AG04450 (cell line): Measurements from ENCODE around the gene NBPF19. TPM values are rescaled to one million over a fixed set of nuclear protein-coding genes. Genes with fewer than 3 reads are reported as not detected.
A peak's percentile ranks its signal among the peaks of the same experiment; 100 is the strongest.
"Not testable (repeated sequence)": the region's sequence is repeated elsewhere in the genome, so short reads cannot be mapped to it uniquely, and the experiment has no call there.

ENCODE experiments used
- CTCF ChIA-PET: fragments of 300-600, 350-600 bp; formaldehyde crosslinking; extraction: SDS; loops from one replicate; lab custom pipeline; 2022; ENCODE audit warnings: antibody characterized with exemption, inconsistent platforms; lab: Charles Lee
- POLR2A ChIA-PET: fragments of 350-600 bp; formaldehyde crosslinking; extraction: SDS; loops from one replicate; lab custom pipeline; 2021; ENCODE audit warnings: antibody characterized with exemption, inconsistent platforms; lab: Yijun Ruan, JAX
- DNase-seq: peaks from one replicate; pipeline ENCODE4 v3.0.0-alpha.2; 2011; ENCODE audit warnings: low read depth, low spot score
- H3K27ac ChIP-seq: one replicate; pipeline ENCODE4 v1.5.1; 2012; ENCODE audit warnings: low read depth, low read length, control low read depth
- H3K27me3 ChIP-seq: one replicate; pipeline ENCODE4 v1.6.0; 2012; ENCODE audit warnings: low read length; ENCODE audit not compliant: control insufficient read depth, insufficient read depth
- H3K4me3 ChIP-seq: 2 replicates; pipeline ENCODE4 v1.5.1; 2011; ENCODE audit warnings: mild to moderate bottlenecking, low read depth, low read length, control low read depth
- H3K9me3 ChIP-seq: 2 replicates; pipeline ENCODE4 v1.5.1; 2012; ENCODE audit warnings: low read length; ENCODE audit not compliant: control insufficient read depth, insufficient read depth
- polyA minus RNA-seq: library from RNA; depleted of rRNA, polyadenylated mRNA; stranded (reverse); fragments of >200 nt; gene quantifications from 2 replicates; pipeline ENCODE4 v1.2.3, GENCODE V29; 2011; rRNA and poly(A)+ RNA removed
- polyA plus RNA-seq: library from polyadenylated mRNA; depleted of rRNA; stranded (reverse); fragments of >200 nt; gene quantifications from 2 replicates; pipeline ENCODE4 v1.2.3, GENCODE V29; 2011; rRNA removed

Gene NBPF19, protein sequence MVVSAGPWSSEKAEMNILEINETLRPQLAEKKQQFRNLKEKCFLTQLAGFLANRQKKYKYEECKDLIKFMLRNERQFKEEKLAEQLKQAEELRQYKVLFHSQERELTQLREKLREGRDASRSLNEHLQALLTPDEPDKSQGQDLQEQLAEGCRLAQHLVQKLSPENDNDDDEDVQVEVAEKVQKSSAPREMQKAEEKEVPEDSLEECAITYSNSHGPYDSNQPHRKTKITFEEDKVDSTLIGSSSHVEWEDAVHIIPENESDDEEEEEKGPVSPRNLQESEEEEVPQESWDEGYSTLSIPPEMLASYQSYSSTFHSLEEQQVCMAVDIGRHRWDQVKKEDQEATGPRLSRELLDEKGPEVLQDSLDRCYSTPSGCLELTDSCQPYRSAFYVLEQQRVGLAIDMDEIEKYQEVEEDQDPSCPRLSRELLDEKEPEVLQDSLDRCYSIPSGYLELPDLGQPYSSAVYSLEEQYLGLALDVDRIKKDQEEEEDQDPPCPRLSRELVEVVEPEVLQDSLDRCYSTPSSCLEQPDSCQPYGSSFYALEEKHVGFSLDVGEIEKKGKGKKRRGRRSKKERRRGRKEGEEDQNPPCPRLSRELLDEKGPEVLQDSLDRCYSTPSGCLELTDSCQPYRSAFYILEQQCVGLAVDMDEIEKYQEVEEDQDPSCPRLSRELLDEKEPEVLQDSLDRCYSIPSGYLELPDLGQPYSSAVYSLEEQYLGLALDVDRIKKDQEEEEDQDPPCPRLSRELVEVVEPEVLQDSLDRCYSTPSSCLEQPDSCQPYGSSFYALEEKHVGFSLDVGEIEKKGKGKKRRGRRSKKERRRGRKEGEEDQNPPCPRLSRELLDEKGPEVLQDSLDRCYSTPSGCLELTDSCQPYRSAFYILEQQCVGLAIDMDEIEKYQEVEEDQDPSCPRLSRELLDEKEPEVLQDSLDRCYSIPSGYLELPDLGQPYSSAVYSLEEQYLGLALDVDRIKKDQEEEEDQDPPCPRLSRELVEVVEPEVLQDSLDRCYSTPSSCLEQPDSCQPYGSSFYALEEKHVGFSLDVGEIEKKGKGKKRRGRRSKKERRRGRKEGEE (N-terminal part only)
- polyA plus RNA-seq (11.4 and 12.7 TPM in 2 replicates), polyA minus RNA-seq (19.4 and 27.5 TPM in 2 replicates)

DNA sequence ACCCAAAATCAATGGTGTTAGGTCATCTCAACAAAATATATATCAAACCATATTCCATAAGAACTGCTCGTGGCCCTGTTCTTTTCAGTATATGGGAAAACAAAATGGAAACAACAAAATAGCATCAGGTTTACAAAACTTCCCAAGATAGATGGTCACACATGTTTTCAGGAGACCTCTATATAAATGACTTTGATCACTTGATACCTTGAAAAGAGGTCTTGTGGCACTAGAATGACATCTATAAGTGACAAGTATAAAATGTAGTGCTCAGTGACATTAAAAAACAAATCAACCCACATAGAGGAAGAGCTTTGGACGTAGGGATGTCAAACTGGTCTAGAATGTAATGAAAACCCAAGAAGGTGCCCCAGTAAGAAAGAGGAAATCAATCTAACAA is at the start of gene NBPF19:
TSS of gene NBPF19 (plus strand) at position 301 of the 400 bp plus-strand sequence. CDS start 888 bp downstream, outside the sequence.
- H3K27me3 ChIP-seq, H3K27ac ChIP-seq, POLR2A ChIA-PET, CTCF ChIA-PET, H3K4me3 ChIP-seq, DNase-seq, H3K9me3 ChIP-seq: not testable (repeated sequence)

DNA sequence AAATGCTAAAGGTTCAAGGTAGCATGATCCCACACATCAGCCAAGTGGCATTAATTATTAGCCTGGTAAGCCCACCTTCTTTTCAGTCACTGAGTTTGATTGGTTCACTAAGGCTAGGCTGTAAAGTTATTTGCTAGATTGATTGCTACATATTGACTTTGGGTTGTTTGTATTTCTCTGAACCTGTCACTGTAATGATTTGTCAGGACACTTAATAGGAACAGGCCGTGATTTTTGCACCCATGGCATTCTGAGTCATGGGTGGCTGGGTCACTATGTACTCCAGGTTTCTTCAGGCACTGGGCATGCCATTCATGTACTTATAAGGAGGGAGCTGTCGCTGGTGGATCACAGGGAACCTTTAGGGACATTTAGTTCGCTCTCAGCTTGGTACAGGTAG is 46.5 kb upstream of the NBPF19 start:
- CTCF ChIA-PET, POLR2A ChIA-PET, H3K9me3 ChIP-seq, H3K27ac ChIP-seq, H3K27me3 ChIP-seq, H3K4me3 ChIP-seq, DNase-seq: not testable (repeated sequence)

DNA sequence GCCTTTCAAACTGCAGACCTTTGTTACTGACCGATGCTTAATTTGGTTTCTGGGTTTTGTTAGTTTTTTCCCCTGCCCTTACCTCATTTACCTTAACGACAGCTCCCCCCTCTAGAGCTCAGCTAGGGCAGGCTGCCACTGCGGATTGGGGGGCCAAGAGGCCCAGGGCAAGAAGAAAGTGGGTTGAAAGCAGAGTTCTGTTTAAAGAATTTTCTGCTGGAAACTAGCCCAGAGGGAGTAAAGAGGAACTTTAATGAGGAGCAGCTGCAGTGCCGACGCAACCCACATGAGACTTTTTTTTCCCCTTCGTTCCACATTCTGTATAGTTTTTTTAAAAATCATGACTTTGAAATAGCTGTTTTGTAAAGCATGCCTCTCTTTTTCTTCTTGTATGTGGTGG is 29.4 kb upstream of the NBPF19 start:
- H3K27ac ChIP-seq, H3K4me3 ChIP-seq, H3K27me3 ChIP-seq, POLR2A ChIA-PET, CTCF ChIA-PET, H3K9me3 ChIP-seq: not testable (repeated sequence)
- DNase-seq: peak; percentile 7

DNA sequence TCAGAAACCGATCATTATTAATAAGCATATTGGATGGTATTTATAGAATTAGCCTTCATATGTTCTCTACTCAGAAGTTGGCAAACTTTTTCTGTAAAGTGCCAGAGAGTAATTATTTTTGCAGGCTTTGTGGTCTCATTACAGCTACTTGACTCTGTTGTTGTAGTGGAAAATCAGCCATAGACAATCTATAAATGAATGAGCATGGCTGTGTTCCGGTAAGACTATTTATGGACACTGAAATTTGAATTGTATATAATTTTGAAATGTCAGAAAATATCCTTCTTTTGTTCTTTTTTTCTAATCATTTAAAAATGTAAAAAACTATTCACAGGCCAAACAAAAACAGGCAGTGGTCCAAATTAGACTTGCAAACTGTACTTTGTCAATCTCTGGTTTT is 22.6 kb upstream of the NBPF19 start:
- H3K9me3 ChIP-seq, POLR2A ChIA-PET, DNase-seq, H3K27me3 ChIP-seq, H3K4me3 ChIP-seq, H3K27ac ChIP-seq, CTCF ChIA-PET: not testable (repeated sequence)

DNA sequence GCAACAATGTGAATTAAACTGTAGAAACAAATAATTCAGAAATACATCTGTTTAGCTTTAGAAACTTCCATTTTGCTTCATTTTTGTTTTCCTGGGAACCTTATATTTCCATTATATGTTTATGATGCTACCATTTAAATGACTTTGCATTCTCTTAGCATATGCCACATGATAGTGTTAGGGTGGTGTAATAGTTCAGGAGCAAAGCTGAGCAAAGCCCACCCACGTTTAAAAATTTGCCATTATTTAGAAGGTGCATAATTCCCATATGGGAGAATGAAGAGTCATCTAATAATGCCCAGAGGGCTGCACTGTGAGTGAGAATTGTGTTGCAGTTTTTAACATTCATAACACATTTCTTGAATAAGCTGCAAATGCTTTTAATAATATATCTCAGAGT is 22.2 kb upstream of the NBPF19 start:
- H3K27ac ChIP-seq, H3K4me3 ChIP-seq, H3K27me3 ChIP-seq, POLR2A ChIA-PET, H3K9me3 ChIP-seq, CTCF ChIA-PET, DNase-seq: not testable (repeated sequence)

DNA sequence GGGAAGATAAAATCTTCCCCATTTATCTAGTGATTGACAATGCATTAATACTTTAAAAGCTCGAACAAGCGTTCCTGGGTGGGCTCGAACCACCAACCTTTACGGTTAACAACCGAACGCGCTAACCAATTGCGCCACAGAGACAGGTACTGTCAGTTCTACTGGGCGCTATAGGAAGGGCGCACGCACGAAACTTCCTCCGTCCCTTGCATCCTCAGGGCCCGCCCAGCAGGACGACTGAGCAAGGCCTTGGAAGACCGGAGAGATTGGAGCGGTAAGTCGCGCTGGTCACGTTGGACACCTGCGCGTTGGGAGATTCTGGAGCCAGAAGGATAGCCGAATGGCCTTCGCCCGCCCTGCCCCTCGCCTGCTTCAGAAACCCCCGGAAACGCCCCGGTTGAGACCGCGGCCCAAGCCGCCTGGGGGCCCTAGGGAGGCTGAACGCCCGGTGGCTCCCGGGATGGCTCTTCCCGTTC is 83.5 kb downstream of the NBPF19 start:
- DNase-seq: peak; percentile 16

DNA sequence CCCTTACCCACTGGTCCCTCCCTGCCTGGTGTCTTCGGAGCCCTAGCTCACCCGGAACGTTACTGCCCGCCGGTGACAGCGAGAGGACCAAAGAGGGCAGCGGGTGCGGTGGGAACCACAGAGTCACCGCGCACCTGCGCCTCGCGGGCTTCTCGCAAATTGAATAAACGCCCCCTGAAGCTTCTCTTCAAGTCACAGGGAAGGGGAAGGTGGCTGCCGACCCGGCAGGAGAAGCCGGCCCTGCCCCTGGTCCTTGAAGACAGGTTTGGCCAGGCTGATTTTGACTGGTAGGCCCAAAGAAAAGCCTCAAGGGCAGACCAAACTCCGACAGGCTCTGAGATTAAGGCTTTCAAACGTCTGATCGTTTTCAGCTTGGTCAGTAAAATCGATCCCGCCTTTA is 87.0 kb downstream of the NBPF19 start:
- H3K27ac ChIP-seq, H3K27me3 ChIP-seq, DNase-seq, CTCF ChIA-PET, POLR2A ChIA-PET, H3K4me3 ChIP-seq, H3K9me3 ChIP-seq: not testable (repeated sequence)

More for the DNA sequence above, 83.5 kb downstream of the NBPF19 start:
- POLR2A ChIA-PET, H3K27me3 ChIP-seq, H3K9me3 ChIP-seq, CTCF ChIA-PET, H3K27ac ChIP-seq: not testable (repeated sequence)
- peak overlapping the region; percentile 48 for H3K4me3 ChIP-seq

DNA sequence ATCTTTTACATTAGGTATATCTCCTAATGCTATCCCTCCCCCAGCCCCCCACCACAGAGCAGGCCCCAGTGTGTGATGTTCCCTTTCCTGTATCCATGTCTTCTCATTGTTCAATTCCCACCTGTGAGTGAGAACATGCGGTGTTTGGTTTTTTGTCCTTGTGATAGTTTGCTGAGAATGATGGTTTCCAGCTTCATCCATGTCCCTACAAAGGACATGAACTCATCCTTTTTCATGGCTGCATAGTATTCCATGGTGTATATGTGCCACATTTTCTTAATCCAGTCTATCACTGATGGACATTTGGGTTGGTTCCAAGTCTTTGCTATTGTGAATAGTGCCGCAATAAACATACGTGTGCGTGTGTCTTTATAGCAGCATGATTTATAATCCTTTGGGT is 90.6 kb downstream of the NBPF19 start:
- POLR2A ChIA-PET, H3K27me3 ChIP-seq, H3K4me3 ChIP-seq, H3K9me3 ChIP-seq, DNase-seq, H3K27ac ChIP-seq, CTCF ChIA-PET: not testable (repeated sequence)

DNA sequence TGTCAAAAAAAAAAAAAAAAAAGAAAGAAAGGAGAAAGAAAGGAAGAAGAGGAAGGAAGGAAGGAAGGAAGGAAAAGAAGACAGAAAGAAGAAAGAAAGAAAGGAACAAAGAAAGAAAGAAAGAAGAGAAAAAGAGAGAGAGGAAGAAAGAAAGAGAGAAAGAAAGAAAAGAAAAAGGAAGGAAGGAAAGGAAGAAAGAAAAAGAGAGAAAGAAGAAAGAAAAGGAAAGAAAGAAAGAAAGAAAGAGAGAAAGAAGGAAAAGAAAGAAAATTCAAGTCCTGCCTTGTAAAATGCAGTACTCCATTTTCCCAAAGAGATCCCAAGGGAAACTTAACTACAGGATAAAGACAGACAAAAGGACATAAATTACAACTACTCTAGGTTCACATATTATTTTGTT is 97.9 kb downstream of the NBPF19 start:
- POLR2A ChIA-PET, H3K27ac ChIP-seq: not testable (repeated sequence)

DNA sequence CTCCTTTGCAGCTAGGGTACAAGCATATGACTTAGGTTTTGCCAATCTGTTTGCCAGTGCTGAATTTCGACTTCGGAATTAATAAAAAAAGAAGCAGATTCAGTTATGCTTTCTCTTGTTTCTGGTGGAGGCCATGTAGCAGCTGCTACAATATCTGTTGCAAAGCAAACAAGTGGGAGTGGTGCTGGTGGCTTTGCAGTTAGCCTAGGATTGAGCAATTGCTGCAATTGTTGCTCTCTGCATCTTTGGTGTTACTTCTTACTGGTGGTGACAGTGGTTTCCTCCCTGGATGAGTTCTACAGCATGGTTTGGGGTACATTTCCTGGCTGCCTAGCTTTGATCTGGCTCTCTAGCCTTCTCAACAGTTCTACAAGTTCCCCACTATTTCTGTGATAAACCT is 110.7 kb downstream of the NBPF19 start:
- POLR2A ChIA-PET, DNase-seq, H3K27ac ChIP-seq: not testable (repeated sequence)

More for the DNA sequence above, 97.9 kb downstream of the NBPF19 start:
- H3K4me3 ChIP-seq, DNase-seq, H3K27me3 ChIP-seq, H3K9me3 ChIP-seq, CTCF ChIA-PET: not testable (repeated sequence)

More for the DNA sequence above, 110.7 kb downstream of the NBPF19 start:
- H3K27me3 ChIP-seq, H3K9me3 ChIP-seq, H3K4me3 ChIP-seq, CTCF ChIA-PET: not testable (repeated sequence)
